NOMO-1 treated with DMSO at 0.1 percent for 48 hours (cell line): Measurements from ENCODE around the gene CHGA.
A peak's percentile ranks its signal among the peaks of the same experiment; 100 is the strongest.

Experiments used
- DNase-seq: peaks from one replicate; lab custom pipeline; 2025; ENCODE audit not compliant: unreplicated experiment; lab: John Stamatoyannopoulos, UW

The CHGA gene

DNA sequence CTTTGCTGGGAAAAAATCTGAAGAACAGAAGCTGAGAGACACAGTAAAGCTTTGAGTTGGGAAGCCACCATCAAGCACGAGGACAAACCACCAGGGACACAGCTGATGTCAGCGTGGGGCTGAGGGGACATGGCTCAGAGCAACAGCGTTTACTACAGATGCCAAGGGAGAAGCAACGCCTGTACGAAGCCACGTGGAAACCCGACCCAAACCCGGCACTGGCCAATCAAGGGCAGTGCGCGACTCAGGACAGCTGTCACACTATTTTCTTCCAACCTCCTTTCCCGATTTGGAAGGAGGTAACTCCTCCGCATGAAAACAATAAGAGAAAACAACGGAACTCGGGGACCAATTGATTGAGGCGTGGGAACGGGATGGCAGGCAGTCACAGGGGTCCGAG lies 20.2 kb upstream of the CHGA start:
- no peak for DNase-seq

DNA sequence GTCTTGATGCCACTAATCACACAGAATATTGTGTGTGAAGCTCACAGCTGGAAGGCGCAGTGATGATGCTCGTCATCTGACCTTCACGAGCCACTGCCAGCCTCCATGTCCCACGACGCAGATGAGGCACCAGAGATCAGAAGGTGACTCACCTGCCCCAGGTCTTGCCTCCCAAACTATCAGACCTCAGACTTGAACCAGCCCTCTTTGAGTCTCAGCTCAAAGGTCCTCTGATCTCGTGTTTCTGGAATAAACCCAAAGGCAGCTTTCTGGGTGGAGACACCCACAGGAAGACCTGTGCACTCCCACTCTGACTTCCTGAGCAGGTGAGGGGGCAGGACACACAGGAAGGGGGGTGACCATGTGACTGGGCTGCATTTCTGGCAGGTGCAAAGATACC lies 19.6 kb upstream of the CHGA start:
- DNase-seq = no peak

DNA sequence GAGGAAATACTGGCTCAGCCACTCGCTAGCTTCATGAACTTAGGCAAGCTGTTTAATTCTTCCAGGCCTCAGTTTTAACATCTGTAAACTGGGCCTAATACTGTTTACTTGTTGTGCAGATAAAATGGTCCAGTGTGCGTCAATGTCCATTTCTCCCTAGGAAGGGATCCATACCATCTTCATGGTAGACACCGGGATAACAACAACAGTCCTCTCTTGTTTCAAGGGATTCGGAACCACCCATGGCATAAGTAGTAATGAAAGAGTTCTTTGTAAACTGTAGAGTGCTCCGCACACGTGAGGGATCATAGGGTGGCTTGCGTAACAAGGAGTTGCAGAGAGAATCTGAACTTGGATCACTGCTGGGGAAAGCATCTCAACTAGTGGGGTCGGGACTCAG lies 17.3 kb upstream of the CHGA start:
- DNase-seq = no peak

DNA sequence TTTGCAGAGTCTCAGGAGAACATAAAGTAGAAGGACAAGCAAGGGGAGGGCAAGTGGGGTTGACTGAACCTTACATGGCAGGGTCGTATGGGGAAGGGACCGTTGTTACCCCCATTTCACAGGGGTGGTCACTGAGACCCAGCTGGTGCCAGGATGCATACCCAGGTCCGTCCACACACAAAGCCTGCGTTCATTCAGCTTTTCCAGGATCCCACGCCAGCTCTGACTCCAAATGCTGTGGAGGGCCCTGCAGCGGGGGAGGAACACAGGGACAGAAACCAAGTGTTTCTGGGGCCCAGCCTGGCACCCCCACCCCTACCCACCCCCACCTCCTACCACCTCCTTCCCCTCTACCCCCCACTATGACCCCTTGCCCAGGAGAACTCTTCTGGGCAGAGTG lies 16.5 kb upstream of the CHGA start:
- no peak for DNase-seq

DNA sequence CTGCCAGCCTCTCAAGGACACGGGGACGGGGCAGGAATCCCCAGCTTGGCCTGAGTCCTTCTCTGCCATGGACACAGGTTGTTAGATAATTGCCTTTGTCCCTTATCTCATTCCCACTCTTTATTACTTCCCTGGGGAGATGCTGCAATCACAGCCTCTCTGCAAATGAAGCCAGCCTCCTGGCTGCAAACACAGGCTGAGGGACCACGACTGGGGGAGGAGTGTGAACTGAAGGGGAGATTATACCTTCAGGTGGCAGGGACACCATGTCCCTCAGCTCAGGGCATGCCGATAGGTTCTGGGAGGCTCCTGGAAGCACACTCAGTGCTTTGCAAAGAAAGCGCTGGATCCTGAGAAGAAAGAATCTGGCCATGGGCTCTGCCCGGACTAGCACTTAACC lies 16.1 kb upstream of the CHGA start:
- DNase-seq = no peak

DNA sequence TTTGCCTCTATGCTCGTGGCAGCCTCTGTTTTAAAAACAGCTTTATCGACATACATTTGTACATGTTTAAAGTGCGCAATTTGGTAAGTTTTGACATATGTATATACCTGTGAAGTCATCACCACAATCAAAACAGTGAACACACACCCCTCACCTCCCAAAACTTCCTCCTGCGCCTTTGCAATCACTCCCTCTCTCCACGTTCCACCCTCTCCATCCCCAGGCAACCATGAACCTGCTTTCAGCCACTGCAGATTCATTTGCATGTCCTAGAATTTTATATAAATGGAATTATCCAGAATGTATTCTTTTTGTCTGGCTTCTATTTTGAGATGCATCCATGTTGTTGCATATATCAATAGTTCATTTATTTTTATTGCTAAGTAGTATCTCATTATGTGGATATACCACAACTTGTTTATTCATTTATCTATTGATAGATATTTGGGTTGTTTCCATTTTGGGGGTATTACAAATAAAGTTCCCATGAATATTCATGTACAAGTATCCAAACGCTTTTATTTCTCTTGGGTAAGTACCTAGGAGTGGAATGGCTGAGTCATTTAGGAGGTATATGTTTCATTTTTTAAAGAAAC lies 15.5 kb upstream of the CHGA start:
- DNase-seq = no peak

DNA sequence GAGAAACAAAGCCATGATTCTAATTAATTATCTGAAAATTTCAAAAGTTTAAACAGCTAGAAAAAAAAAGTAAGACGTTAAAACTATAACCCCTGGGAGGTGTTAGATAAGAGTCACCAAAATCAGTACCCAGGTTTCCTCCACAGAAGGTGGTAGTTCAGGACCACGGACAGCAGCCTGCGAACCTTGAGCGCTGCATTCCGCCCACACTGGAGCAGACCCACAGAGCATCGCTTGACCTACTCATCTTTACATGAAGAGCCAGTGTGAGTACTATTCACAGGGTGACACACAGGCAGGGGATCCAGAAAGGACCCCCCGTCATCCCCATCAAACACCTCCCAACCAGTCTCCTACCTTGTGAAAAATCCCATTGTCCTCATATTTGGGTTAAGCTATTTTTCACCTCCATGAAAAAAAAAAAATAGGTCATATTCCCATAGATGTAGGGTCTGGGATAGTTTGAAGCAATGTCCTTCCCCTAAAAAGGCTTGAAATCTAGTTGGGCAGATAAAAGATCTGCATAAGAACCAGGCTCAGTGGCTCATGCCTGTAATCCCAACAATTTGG lies 8.8 kb upstream of the CHGA start:
- peak; percentile 40 for DNase-seq

DNA sequence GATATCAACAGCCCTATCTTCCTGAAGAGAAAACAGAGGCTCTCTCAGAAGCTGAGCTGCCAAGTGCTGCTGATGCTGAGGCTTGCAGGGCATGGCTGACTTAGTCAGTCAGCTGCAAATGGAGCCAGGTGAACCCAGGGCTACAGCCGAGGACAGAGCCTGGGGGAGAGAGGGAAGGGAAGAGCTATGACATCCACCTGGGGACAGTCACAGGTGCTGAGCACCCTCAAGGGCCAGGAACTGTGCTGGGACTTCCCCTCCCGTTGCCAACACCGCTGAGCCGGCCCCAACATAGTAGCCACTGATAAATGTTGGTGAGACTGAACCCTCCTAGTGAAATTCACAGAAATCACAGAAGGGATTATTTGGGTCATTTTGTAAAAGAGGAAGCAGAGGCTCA lies 6.7 kb upstream of the CHGA start:
- DNase-seq = no peak

DNA sequence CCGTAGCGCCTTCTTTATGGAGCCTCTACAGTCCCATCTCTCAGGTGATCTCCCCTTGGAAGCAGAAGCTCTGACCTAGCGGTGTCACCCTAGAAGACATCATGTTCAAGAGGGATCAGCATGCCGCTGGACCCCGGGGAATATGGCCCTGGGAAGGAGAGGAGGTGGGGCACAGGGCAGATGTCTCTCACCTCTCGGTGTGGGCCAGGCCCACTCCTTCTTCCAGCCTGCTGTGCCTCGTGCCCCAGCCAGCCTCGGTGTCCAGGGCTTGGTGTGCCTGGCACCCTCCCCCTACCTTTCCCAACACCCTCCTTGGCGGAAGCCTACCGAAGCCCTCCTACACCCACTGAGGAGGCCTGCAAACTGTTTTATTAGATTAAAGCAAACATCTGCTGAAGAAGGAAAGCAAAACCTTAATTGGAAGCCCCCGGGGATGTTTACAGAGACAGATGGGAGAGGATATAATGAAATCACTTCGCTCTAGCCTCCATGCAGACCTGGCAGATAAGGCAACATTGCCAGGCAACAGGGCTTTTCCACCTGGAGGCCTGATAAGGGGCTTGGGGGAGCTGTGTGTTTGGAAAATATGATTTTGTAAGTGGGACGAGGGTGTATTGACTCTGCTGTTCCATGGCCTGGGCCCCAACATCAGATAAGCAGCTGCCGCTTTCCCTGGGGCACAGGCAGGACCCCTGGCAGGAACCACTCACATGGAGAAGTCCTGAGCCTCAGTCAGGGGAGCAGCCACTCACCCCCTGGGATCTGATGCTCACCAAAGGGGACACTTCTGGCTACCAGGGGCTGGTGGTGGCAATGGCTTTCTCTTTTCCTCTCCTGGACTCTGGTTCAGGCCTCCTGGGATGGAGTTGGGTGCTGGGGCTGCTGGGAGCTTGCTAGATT lies 5.7 kb upstream of the CHGA start:
- no peak for DNase-seq

DNA sequence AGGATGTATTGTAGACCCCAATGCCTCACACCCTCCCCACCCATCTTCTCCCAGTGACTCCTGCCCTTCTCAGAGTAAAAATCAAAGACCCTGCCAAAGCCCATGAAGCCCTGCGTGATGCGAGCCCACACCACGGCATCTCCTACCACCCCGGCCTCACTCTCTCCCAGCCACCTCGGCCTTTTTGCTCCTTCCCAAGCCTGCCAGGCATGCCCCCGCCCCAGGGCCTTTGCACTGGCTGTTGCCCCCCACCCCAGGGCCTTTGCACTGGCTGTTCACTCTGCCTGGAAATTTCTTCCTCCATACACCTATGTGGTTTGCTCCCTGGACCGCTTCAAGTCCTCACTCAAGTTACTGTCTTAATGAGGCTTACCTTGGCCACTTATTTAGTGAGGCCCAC lies 5.0 kb upstream of the CHGA start:
- DNase-seq = no peak

DNA sequence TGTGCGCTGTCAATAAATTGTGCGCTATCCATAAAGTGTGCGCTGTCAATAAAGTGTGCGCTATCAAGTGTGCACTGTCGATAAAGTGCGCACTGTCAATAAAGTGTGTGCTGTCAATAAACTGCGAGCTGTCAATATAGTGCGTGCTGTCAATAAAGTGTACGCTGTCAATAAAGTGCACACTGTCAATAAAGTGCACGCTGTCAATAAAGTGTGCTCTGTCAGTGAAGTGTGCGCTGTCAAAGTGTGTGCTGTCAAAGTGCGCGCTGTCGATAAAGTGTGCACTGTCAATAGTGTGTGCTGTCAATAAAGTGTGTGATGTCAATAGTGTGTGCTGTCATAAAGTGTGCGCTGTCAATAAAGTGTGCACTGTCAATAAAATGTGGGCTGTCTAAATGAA lies 2.9 kb upstream of the CHGA start:
- no peak for DNase-seq

DNA sequence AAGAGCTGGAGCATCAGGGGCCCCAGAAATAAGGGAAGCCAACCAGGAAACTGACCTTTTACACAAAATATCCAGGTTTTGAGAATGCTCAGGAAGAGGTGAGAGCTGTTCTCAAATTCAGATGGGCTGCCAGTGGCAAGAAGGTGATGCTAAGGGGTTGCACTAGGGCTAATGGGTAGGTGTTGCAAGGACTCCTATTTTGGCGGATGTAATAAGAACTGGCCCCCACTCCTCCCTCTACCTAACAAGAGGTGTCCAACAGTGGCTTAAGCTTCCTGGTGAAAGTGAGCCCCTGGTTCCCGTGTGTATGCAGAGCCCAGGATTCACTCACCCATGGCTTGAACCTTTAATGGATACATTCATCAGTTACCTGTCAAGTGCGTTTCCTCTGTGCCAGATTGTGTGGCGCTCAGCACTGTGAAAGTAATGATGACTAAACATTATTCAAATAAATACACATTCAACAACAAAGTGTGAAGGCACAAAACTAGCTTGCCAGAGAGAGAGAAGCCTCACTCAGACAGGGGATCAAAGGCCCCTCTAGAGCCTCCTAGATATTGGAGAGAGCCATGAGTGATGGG lies 705 bp upstream of the CHGA start:
- DNase-seq = no peak

DNA sequence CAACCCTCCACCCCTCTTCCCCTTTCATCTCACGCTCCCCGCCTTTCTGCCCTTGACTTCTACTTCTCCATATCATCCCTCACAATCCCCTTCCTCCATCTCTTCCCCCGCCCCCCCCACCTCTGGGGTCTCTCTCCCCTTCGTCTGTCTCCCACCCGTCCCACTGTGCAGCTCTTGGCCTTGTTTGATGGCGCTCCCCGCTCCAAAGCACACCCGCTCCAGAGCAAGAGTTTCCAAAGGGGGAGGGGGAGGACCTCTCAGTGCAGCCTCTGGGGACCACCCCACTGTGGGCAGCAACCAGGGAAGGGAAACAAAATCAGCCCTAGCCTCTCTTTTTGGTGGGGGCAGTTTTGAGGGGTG lies 774 bp downstream of the CHGA start:
- no peak for DNase-seq

DNA sequence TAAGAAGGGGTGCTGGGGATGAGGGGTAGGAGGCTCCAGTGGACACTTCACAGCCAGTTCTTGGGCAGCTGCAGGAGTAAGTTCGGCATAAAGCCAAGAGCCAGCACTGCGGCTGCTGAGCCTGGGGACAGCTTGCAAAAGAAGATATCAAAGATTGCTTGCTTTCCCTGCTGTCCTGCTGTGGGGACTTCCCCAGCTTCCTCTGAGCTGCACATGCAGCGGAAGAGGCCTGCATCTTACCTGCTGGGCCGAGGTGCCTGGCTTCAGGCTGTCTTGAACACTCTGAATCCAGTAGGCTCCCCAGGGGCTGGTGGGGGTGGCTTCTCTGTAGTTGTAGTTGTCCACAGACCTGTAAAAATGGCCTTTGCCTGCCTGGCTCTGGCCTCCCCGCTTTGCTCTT lies 1.3 kb downstream of the CHGA start:
- DNase-seq = no peak

DNA sequence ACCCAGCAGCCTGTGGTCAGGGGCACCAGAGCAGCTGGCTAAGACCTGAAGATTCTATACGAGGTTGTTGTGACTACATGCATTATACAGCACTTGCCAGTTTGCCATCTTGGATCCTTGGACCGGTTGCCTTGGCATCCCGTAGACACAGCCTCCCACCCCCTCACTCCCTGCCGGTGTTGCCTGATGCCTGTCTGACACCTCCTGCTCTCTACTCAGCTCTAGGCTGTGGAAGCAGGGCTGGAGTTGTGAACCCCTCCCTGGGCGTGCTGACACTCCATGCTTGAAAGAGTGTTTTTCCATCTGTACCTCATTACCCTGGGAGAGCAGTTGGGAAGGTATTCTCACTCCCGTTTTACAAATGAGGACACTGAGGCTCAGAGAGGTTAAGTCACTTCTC lies 2.5 kb downstream of the CHGA start:
- no peak for DNase-seq

DNA sequence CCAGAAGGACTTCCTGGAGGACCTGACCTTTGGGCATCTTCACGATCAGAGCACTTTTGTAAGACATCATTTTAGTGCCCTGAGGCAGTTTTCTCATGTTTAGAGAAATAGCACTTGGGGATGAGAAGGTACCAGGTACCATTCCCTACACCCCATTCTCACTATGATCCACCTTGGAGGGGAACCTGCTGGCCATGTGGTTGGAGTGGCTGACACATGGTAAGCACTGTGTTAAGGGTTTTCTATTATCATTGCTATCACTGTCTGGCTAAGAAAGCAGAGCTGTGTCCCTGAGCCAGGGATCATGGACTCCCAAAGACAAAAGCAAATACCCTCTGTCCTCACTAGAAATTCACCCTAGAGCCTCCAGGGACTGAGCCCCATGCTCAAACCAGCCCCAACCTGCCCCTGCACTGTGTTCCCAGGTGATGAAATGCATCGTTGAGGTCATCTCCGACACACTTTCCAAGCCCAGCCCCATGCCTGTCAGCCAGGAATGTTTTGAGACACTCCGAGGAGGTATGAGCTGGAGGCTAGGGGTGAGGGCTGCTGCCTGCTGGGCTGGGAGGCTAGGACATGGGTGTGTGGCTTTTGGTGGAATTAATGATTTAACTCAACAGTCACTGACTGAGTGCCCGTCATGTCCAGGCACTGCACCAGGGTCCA lies 3.4 kb downstream of the CHGA start:
- no peak for DNase-seq

DNA sequence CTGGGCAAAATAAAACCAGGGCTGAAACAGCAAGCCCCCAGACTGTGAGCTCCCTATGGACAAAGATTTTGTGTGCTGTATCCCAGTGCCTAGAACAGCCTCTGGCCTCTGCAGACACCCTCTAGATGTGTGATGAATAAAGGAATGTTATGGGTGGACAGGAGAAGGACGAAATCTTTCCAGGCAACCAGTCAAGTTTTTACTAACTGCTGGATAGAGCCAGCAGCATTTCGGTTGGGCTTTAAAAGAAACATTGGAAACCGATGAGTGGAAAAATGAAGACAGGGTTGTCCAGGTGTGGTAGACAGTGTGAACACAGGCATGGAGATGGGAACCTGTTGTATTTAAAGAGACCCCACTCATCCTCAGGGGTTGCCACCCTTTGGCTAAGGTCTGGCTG lies 4.0 kb downstream of the CHGA start:
- no peak for DNase-seq

DNA sequence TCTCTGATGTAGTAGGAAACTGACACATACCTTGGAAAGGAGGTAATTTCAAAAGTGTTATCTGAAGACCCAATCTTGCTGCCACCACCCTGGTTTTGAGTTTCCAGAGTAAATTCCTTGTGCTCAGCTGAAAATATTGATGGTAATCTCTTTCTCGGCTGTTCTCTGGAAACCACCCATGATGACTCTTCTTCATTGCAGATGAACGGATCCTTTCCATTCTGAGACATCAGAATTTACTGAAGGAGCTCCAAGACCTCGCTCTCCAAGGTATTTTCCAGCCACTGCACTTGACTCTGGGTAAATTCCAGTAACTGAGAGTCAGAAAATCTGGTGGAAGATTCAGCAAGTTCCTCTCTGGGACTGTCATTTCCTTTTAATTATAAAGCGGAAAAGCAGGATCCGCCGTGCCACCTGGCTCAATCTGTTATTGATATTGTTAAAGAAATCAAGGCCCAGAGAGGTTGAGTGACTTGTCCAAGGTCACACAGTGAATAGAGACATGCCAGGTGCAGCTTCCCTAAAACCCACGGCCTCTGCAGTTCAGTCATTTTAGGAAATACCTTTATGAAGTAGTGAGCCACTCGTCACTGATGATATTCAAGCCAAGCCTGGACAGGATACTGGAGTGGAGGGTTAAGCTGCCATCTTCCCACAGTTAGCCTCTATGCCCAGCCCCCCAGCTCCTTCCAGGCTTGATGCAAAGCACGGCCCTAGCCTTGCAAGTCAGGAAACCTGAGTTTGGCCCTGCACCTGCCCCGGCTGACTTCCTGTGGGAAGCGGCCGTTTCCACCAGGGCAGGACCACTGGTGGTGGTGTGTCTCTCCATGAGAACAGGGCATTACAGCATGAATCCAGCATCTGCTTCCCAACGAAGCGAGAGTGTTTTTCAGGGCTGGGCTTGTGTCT lies 4.7 kb downstream of the CHGA start:
- no peak for DNase-seq

DNA sequence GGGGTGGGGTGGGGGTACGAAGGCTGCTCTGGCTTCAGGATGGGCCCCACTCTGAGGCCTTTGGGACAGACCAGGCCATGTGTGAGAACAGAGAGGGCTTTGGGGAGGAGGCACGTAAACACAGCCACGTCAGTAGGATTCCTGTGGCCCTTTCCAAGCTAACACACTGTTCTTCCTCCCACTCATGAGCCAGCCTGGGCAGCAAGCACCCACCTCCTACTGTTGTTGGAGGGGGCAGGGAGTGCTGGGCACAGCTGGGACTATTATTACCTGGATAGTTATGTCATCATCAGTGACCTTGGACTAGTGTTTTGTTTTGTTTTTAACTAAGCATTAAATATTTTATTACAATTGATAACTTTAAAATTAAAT lies 5.3 kb downstream of the CHGA start:
- no peak for DNase-seq

DNA sequence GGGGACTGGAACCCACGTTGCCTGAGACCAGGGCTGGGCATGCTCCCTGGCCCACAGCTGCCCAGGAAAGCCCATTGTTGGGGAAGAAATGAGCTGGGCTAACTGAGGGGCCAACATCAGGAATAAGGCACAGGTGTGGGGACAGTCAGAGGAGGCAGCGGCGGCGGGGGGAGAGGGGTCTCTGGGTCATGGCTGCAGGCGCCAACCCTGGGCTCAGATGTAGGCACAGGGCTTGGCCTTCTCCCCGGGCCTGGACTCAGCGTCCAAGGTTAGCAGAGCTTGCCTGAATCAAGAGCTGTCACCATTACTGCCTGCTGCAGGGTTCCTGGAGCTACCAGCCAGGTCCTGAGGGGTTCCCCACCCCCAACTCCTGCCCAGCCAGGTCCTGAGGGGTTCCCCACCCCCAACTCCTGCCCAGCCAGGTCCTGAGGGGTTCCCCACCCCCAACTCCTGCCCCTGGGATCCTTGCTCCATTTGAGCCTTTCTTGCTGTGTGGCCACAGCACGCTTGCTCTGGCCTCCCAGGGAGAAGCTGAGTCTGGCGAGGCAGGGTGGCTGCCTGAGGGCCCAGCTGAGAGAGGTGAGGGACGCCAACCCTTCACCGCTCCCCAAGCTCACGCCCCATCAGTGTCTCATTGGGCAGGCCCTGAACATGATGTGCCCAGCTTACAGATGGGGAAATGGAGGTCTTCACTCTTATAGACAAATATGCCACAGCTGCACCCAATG lies 6.2 kb downstream of the CHGA start:
- no peak for DNase-seq
